ENCODE results near the gene DOCK4. TPM values are rescaled to one million over a fixed set of nuclear protein-coding genes. Genes with fewer than 3 reads are reported as not detected.
"Not testable (repeated sequence)": the region's sequence is repeated elsewhere in the genome, so short reads cannot be mapped to it uniquely, and the experiment has no call there.

The DOCK4 gene
- polyA plus RNA-seq, 3 donors, result 19.3 to 22.7 (median 20.0) TPM

- no peak for DNase-seq (ENCODE audit: low read depth in 3 of 3, low spot score in 2 of 3)
These were observed 67.8 kb downstream of the DOCK4 start for GRCh38 chr7:112138325-112138852.

DNA sequence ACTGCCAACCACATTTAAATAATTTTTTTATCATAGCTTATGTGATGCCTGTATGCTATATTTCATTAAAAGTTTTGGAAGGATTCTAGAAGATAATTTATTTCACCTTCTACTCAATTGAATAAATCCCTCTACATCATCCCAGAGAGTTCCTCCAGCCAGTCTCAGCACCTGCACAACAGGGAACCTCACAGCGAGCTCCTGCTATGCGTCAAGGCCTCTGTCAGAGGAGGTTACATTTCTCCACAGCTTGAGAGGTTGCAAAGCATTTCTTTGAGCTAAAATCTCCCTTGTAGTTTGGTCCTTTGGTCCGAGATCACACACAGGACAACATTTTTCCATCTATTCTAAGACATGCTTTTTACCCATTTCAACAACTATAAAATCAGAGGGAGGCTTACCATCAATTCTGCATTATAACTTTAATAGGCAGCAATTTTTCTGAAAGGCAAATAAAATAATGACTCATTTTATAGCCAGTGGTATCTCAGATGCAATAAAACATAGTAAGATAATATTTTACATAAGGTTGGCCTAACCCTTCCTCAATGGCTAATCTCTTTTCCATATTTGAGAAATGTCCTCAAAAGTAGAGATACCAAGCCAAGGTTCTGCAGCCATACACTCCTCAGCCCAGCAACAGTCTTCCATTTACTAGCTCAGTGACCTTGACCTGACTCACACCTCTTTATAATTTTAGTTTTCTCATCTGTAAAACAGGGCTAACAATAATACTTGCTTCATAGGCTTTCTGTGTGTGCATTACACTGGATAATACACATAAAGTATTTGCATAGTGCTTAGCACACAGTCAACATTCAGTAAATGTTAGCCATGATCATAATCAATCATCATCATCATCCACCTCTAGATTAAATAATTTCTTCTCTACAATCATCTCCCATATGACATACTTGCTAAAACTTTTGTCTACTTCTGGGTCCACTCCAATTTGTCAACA, 68.8 kb downstream of the DOCK4 start:
- DNase-seq (ENCODE audit: low read depth in 3 of 3, low spot score in 2 of 3), result no peak

DNA sequence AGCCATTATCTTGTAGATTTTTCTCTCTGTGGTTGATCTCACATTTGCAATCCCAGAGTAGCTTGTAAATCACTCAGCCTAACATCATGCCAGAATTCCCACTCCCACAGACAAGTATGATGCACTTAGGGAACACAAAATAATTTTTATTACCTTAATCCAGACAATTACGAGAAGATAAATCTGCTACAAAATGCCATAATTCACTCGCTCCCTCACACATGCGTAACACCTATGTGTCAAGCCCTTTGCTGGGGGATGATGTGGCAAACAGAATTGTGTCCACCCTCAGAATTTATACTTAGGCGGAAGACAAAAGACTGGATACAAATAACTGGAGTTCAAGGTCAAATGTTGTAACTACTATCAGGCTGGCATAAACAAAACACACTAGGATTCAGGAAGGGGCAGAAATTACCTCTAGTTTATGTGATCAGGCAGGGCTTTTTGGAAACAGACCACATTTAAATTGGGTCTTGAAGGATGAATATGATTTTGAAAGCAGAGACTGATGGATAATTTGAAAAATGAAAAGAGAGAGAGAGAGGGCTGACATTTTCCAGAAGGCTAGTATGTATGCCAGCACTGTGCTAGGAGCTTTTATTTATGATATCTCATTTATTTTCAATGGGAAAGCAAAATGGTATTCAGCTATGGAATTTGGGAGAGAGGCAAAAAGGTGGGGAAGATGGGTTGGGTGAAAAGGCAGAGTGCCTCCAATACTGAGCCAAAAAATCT, 69.8 kb downstream of the DOCK4 start:
- no peak for DNase-seq (ENCODE audit: low read depth in 3 of 3, low spot score in 2 of 3)

DNA sequence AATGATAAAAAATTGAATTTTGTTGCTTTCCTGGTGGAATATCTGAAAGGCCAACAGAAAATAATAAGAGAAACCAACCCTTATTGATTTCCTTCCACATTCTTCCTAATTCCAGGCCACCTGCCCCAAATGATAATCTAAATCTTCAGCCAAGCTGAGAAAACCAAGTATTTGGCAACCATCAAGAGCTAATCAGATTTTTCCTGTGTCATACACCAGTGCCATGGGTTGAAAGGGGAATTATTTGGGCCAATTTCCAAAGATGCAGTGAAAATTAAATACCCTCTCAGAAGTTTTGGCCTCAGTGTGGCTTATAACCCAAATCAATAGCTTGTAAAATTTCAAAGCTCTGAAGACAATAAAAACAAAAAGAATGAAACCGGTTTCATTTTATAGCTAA, 70.4 kb downstream of the DOCK4 start:
- DNase-seq (ENCODE audit: low read depth in 3 of 3, low spot score in 2 of 3), result no peak

- DNase-seq (ENCODE audit: low read depth in 3 of 3, low spot score in 2 of 3), result no peak
These were observed 72.2 kb downstream of the DOCK4 start for GRCh38 chr7:112134039-112134438.

- no peak for DNase-seq (ENCODE audit: low read depth in 3 of 3, low spot score in 2 of 3)
These were observed 72.9 kb downstream of the DOCK4 start for GRCh38 chr7:112133328-112133727.

GRCh38 chr7:112132051-112132694, 74.0 kb downstream of the DOCK4 start:
- DNase-seq (ENCODE audit: low read depth in 3 of 3, low spot score in 2 of 3), result peak in 1 of 3 donors; percentile 27

DNA sequence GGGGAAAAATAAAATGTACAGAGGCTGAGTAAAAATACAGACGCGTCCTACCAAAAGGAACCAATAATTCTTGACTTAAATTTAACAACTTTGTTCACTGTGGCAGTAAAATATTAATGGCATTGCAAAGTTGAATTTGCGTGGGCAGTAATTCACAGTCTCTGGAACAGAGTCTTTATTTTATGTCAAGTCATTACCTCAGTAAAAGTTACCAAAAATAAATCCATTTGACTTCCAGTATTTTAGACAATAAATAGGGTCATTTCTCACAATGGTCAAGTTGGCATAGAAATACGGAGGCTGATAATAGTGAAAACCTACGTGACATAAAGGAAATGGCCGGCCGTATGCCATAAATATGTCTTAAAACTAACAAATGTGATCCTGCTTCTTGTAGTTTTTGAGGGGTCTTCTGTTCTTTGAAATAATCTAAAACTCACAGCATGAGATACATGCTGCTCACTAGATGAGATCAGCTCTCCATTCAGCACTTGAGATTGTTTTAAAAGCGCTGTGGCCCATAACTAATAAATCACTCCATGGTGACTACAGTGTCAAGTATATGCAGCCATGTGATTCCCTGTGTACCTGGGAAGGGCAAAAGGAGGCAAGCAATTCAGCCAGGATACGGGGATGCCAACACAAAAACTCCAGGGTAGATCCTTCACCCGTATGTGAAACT, 75.3 kb downstream of the DOCK4 start:
- DNase-seq (ENCODE audit: low read depth in 3 of 3, low spot score in 2 of 3), result peak in 1 of 3 donors; percentile 36

- DNase-seq (ENCODE audit: low read depth in 3 of 3, low spot score in 2 of 3), result no peak
These were observed 76.4 kb downstream of the DOCK4 start for GRCh38 chr7:112129655-112130323.

GRCh38 chr7:112128461-112129425, 77.5 kb downstream of the DOCK4 start:
- DNase-seq (ENCODE audit: low read depth in 3 of 3, low spot score in 2 of 3), result not testable (repeated sequence)

DNA sequence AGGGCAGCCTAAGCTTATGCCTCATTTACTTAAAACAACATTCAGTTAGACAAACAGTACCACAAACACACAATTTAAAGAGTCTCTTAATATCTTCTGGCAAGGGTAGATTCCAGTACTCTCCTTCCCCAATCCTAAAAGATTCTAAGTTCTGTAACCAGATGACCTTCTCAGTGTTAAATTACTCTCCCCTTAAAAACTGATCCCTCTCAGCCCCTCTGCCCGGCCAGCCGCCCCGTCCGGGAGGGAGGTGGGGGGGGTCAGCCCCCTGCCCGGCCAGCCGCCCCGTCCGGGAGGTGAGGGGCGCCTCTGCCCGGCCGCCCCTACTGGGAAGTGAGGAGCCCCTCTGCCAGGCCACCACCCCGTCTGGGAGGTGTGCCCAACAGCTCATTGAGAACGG, 78.2 kb downstream of the DOCK4 start:
- not testable (repeated sequence) for DNase-seq (ENCODE audit: low read depth in 3 of 3, low spot score in 2 of 3)

DNA sequence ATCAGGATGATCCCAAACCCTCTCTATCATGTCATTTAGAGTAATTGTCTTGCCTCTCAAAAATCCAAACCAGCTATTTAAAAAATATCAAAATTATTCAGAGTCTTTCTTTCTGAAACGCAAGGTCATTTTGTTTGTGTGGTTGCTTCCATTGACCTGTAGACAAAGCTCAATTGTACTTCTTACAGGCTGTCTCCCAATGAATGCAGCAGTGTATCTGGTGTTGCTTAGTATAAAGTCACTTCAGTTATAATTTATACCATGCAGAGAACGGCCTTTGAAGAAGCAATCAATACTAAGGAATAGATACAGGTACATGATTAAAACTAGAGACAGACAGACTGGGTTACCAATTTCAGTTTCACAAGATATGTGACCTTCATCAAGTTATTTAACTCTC, 80.9 kb downstream of the DOCK4 start:
- no peak for DNase-seq (ENCODE audit: low read depth in 3 of 3, low spot score in 2 of 3)

DNA sequence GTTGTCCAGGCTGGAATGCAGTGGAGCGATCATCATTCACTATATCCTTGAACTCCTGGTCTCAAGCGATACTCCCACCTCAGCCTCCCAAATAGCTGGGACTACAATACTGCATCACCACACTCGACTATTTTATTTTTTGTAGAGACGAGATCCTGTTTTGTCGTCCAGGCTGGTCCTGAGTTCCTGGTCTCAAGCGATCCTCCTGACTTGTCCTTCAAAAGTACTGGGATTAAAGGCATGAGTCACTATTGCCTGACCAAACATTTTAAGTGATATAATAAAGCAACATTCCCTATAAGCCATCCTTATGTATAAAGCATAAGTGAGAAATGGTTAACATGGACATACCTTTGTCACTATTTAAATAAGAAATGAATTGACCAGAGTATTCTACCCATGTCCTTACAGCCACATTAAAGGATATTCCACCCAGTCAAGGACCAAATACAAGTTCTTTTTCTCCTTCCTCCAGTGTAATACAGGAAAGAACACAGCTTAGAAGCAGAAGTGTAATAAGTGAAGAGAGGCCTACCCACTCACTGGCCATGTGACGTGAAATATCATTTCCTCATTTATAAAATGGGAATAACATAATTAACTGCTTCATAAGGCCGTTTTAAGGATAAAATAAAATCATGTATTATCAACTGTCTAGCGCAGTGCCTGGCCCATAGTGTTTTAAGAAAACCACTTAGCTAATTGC, 82.0 kb downstream of the DOCK4 start:
- no peak for DNase-seq (ENCODE audit: low read depth in 3 of 3, low spot score in 2 of 3)

- no peak for DNase-seq (ENCODE audit: low read depth in 3 of 3, low spot score in 2 of 3)
These were observed 83.4 kb downstream of the DOCK4 start for GRCh38 chr7:112122798-112123197.

DNA sequence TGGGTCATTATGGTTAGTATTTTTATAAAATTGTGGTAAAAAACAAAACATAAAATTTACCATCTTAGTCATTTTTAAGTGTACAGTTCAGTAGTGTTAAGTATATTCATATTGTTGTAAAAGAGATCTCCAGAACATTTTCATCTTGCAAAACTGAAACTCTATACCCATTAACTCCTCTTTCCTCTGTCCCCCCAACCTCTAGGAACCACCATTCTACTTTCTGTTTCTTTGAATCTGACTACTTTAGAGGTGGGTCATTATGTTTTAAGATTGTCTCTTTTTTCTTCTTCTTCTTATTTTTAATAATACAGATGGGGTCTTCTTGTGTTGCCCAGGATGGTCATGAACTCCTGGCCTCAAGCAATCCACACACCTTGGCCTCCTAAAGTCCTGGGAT, 84.1 kb downstream of the DOCK4 start:
- no peak for DNase-seq (ENCODE audit: low read depth in 3 of 3, low spot score in 2 of 3)

GRCh38 chr7:112121318-112121717, 84.9 kb downstream of the DOCK4 start:
- no peak for DNase-seq (ENCODE audit: low read depth in 3 of 3, low spot score in 2 of 3)

DNA sequence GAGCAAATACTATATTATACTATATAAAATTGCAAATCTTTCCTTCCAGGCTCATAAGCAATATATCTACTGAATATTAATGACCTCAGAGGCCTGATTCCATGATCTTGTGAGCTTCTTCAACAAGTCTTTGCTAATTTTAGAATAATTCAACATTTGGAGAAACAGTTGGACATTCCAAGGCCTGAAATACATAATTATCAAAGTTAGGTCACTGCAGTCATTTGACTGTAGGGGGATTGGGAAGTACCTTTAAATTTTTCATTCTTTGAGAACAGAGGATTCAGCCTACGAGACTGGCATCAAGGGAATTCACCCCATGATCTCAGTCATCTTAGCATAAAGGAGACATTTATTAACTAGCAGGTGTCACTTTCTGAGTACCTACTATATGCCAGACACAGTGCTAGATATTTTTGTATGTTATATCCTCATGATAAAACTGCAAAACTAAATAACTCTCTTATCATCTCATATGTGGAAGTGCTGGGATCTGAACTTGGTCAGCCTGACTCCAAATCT, 85.4 kb downstream of the DOCK4 start:
- no peak for DNase-seq (ENCODE audit: low read depth in 3 of 3, low spot score in 2 of 3)

Measured in right renal cortex interstitium (tissue), 3 donors.